Measurements from ENCODE around the gene MXRA7. TPM values are rescaled to one million over a fixed set of nuclear protein-coding genes. Genes with fewer than 3 reads are reported as not detected.

The MXRA7 gene
- polyA plus RNA-seq, 1 of the 3 experiments (the other 2 are of a cell fraction): 154 TPM

- Histone ChIP-seq H3K9ac (peak overlapping the region; percentile 99), H4K20me1 (ENCODE audit: insufficient read depth) (peaks cover 32% of the 10 kb centered on the region), H3K27ac (ENCODE audit: low read depth in 2 of 2, low read length in 1 of 2) (peak overlapping the region in 1 of 2 experiments; percentile 96; a peak in 2 of 4 replicates), H3K36me3 (replicated peaks in 1 of 2; ENCODE audit: control insufficient read depth in 1 of 2, insufficient read depth in 2 of 2, low read length in 1 of 2) (peaks cover 18 to 50% of the 10 kb centered on the region in 2 experiments), H3K27me3 (ENCODE audit: insufficient read depth) (no peaks in the 10 kb centered on the region), H3K9me3 (no peaks in the 10 kb centered on the region), H3K4me2 (peak overlapping the region; percentile 86), H3K9me2 (no peaks in the 10 kb centered on the region), H3K4me3 (ENCODE audit: low read depth in 2 of 2, low read length in 1 of 2) (peak overlapping the region; percentile 70 to 99), H3K79me2 (ENCODE audit: insufficient read depth) (peaks cover 95% of the 10 kb centered on the region), H2AFZ (ENCODE audit: low read depth) (no peak overlapping the region), H3K4me1 (ENCODE audit: control insufficient read depth in 1 of 2, insufficient read depth in 2 of 2, low read depth in 1 of 2, low read length in 1 of 2) (peaks cover 19 to 24% of the 10 kb centered on the region in 2 experiments), H3F3A (replicated peaks; ENCODE audit: insufficient read depth) (peaks cover 42% of the 10 kb centered on the region)
- TF ChIP-seq IRF3 (IDR thresholded peaks at IDR 0.05; ENCODE audit: low read depth, low read length) (no peak), CHD2 (IDR thresholded peaks at IDR 0.05; ENCODE audit: low read length, partially characterized antibody) (no peak), MXI1 (IDR thresholded peaks at IDR 0.05; ENCODE audit: low read depth, low read length) (no peak), RAD21 (IDR thresholded peaks at IDR 0.05; ENCODE audit: low read length) (no peak), ZBTB33 (IDR thresholded peaks at IDR 0.05; ENCODE audit: borderline replicate concordance, low read depth) (no peak), FOSL2 (IDR thresholded peaks at IDR 0.05; ENCODE audit: borderline replicate concordance, low read depth) (no peak), JUND (IDR thresholded peaks at IDR 0.05) (no peak), YY1 (IDR thresholded peaks at IDR 0.05; ENCODE audit: low read depth) (no peak), NFIC (IDR thresholded peaks at IDR 0.05; ENCODE audit: borderline replicate concordance) (no peak), RXRA (IDR thresholded peaks at IDR 0.05; ENCODE audit: borderline replicate concordance, low read depth) (no peak), FOXJ3 (CRISPR knock-in tag; IDR thresholded peaks at IDR 0.05) (no peak)
- WGBS (ENCODE audit: low lambda C conversion rate): 78% methylated on average over 18 of the region's 18 CpGs
- ChIA-PET CTCF (interaction anchor here (0.7 to 5.9 kb wide), 20 partner anchors 9 to 487 kb away, joined by 3 to 75 read pairs (median 4); partner anchors contain the start of genes MFSD11, MGAT5B, MXRA7 and SRSF2), POLR2A (interaction anchor here (0.5 to 4.7 kb wide), 7 partner anchors 9 to 341 kb away, joined by 3 to 47 read pairs (median 4); partner anchors contain the start of genes MFSD11 and SRSF2)
- DNase-seq: no peak
Observed at GRCh38 chr17:76727745-76728456, 17.1 kb upstream of the MXRA7 start.

All from SK-N-SH (cell line).